Left ventricle myocardium superior (tissue), 1 donor: ENCODE measurements around the gene KLK7. TPM values are rescaled to one million over a fixed set of nuclear protein-coding genes. Genes with fewer than 3 reads are reported as not detected.

Experiments used
- ATAC-seq: fragments of 200-7000 bp; cut with Tn5 transposase; one replicate; pipeline ENCODE4 v1.9.1; 2020; ENCODE audit warnings: mild to moderate bottlenecking, moderate library complexity
- DNase-seq: peaks from one replicate; pipeline ENCODE4 v3.0.0-alpha.2; 2020
- intact Hi-C: fragments of 100-400 bp; cut with micrococcal nuclease; formaldehyde crosslinking; loops from one replicate; pipeline ENCODE4 v1.11.0; 2022
- long read RNA-seq: library from polyadenylated mRNA; unstranded; transcript quantifications from one replicate; pipeline ENCODE4 v2.0.0, GENCODE V29; 2021
- total RNA-seq: library from RNA; stranded (reverse); fragmentation: NEBNext Ultra II Directional; extraction: Animal tissue kit (Norgen Biotek cat#: 25700); gene quantifications from one replicate; pipeline ENCODE4 v1.2.1, GENCODE V29; 2021
- donor health status: DM: no; HTN: yes; CAD: no; lungs with severe emphysema.

The KLK7 gene
- not detected for total RNA-seq
- long read RNA-seq: 0 reads

GRCh38 chr19:50983625-50984292 lies at the start of gene KLK7:
Gene KLK7, minus strand, starts transcription at chr19:50983917. Its CDS starts 1,518 bp downstream, at chr19:50982399.
- no peak for DNase-seq
- intact Hi-C loops: no loop called here
- ATAC-seq: no peak

- DNase-seq (no peak), ATAC-seq (no peak)
- intact Hi-C loops: no loop called here
Measured at GRCh38 chr19:51031880-51032225, 48.1 kb upstream of the KLK7 start.

- no peak for ATAC-seq
- DNase-seq: no peak
- intact Hi-C loops: no loop called here
Measured at GRCh38 chr19:51031220-51031879, 47.6 kb upstream of the KLK7 start.

GRCh38 chr19:51030631-51031030 lies 46.9 kb upstream of the KLK7 start:
- no peak for DNase-seq
- ATAC-seq: no peak
- intact Hi-C loops: no loop called here

GRCh38 chr19:51029718-51030117 lies 46.0 kb upstream of the KLK7 start:
- ATAC-seq (no peak), DNase-seq (no peak)
- intact Hi-C loops: no loop called here

- intact Hi-C loops: no loop called here
- ATAC-seq (no peak), DNase-seq (no peak)
Measured at GRCh38 chr19:51027873-51028272, 44.2 kb upstream of the KLK7 start.

- DNase-seq (no peak), ATAC-seq (no peak)
- intact Hi-C loops: no loop called here
Measured at GRCh38 chr19:51027126-51027806, 43.5 kb upstream of the KLK7 start.

- no peak for ATAC-seq
- intact Hi-C loops: no loop called here
- no peak for DNase-seq
Measured at GRCh38 chr19:51026554-51026831, 42.8 kb upstream of the KLK7 start, which contains the start of gene KLK11. Gene KLK11, minus strand, starts transcription at chr19:51026616. Its CDS starts 985 bp downstream, at chr19:51025631.

- intact Hi-C loops: no loop called here
- ATAC-seq (no peak), DNase-seq (no peak)
Measured at GRCh38 chr19:51025809-51026553, 42.3 kb upstream of the KLK7 start.

- DNase-seq: no peak
- ATAC-seq: no peak
- intact Hi-C loops: no loop called here
Measured at GRCh38 chr19:51025401-51025800, 41.7 kb upstream of the KLK7 start.

- ATAC-seq: no peak
- intact Hi-C loops: loop anchor here (5.0 kb wide), 1 partner anchor 72 kb away; no protein-coding TSS in a partner anchor
- no peak for DNase-seq
Measured at GRCh38 chr19:51024924-51025323, 41.2 kb upstream of the KLK7 start.

GRCh38 chr19:51023946-51024345 lies 40.2 kb upstream of the KLK7 start:
- no peak for ATAC-seq
- DNase-seq: no peak
- intact Hi-C loops: loop anchor here (5.0 kb wide), 1 partner anchor 73 kb away; no protein-coding TSS in a partner anchor

- intact Hi-C loops: loop anchor here (5.0 kb wide), 1 partner anchor 75 kb away; no protein-coding TSS in a partner anchor
- DNase-seq: no peak
- no peak for ATAC-seq
Measured at GRCh38 chr19:51022526-51022925, 38.8 kb upstream of the KLK7 start.

GRCh38 chr19:51020988-51021651 lies 37.4 kb upstream of the KLK7 start:
- peak; percentile 59 for ATAC-seq
- no peak for DNase-seq
- intact Hi-C loops: loop anchor here (5.0 kb wide), 1 partner anchor 76 kb away; no protein-coding TSS in a partner anchor

- no peak for DNase-seq
- ATAC-seq: no peak
- intact Hi-C loops: no loop called here
Measured at GRCh38 chr19:51019544-51019925, 35.8 kb upstream of the KLK7 start, which contains the start of gene KLK10. Gene KLK10, minus strand, starts transcription at chr19:51019709. Its CDS starts 579 bp downstream, at chr19:51019130.

- ATAC-seq (peak; percentile 38), DNase-seq (no peak)
- intact Hi-C loops: no loop called here
Measured at GRCh38 chr19:51018745-51019543, 35.2 kb upstream of the KLK7 start.

GRCh38 chr19:51016798-51017683 lies 33.3 kb upstream of the KLK7 start:
- no peak for DNase-seq
- ATAC-seq: peak; percentile 42
- intact Hi-C loops: no loop called here
